Mesendoderm (in vitro differentiated cells): ENCODE measurements around the gene AP4E1.
"Not testable (repeated sequence)": the region's sequence is repeated elsewhere in the genome, so short reads cannot be mapped to it uniquely, and the experiment has no call there.

ENCODE experiments used
- DNase-seq: peaks from one replicate; pipeline ENCODE4 v3.0.0; 2013
- H2AK5ac ChIP-seq: 2 replicates; pipeline ENCODE4 v1.6.1; 2013; ENCODE audit warnings: low read length, inconsistent platforms
- H2BK120ac ChIP-seq: 2 replicates; pipeline ENCODE4 v1.6.1; 2013; ENCODE audit warnings: low read depth, mild to moderate bottlenecking, low read length, moderate library complexity, mixed read lengths
- H2BK15ac ChIP-seq: replicated peaks from 2 replicates; pipeline ENCODE4 v1.6.1; 2013; ENCODE audit warnings: low read depth, mild to moderate bottlenecking, moderate library complexity
- H2BK5ac ChIP-seq: 2 replicates; pipeline ENCODE4 v1.6.1; 2013; ENCODE audit warnings: low read length, inconsistent platforms
- H3K18ac ChIP-seq: 2 replicates; pipeline ENCODE4 v1.6.1; 2013; ENCODE audit warnings: mild to moderate bottlenecking, low read length, mixed read lengths
- H3K23ac ChIP-seq: one replicate; pipeline ENCODE4 v1.6.1; 2013; ENCODE audit warnings: low read length
- H3K27ac ChIP-seq: 2 replicates; pipeline ENCODE4 v1.5.1; 2013; ENCODE audit warnings: low read depth, mild to moderate bottlenecking, inconsistent platforms, low read length, moderate library complexity
- H3K27me3 ChIP-seq: 2 replicates; pipeline ENCODE4 v1.6.1; 2013; ENCODE audit warnings: low read length, control low read depth, mild to moderate bottlenecking, inconsistent platforms; ENCODE audit not compliant: insufficient read depth, poor library complexity
- H3K36me3 ChIP-seq: 2 replicates; pipeline ENCODE4 v1.6.1; 2013; ENCODE audit warnings: low read length, inconsistent platforms; ENCODE audit not compliant: control insufficient read depth, insufficient read depth
- H3K4ac ChIP-seq: one replicate; pipeline ENCODE4 v1.6.1; 2013; ENCODE audit warnings: low read depth, mild to moderate bottlenecking, low read length, moderate library complexity
- H3K4me1 ChIP-seq: 2 replicates; pipeline ENCODE4 v1.6.1; 2013; ENCODE audit warnings: low read depth, low read length, inconsistent platforms; ENCODE audit not compliant: control insufficient read depth
- H3K4me2 ChIP-seq: 2 replicates; pipeline ENCODE4 v1.6.1; 2013; ENCODE audit warnings: low read length
- H3K4me3 ChIP-seq: 2 replicates; pipeline ENCODE4 v1.5.1; 2013; ENCODE audit warnings: mild to moderate bottlenecking, low read length
- H3K56ac ChIP-seq: one replicate; pipeline ENCODE4 v1.6.1; 2013; ENCODE audit warnings: low read length
- H3K79me1 ChIP-seq: 2 replicates; pipeline ENCODE4 v1.6.1; 2013; ENCODE audit warnings: low read length, inconsistent platforms
- H3K79me2 ChIP-seq: 2 replicates; pipeline ENCODE4 v1.6.1; 2013; ENCODE audit warnings: mild to moderate bottlenecking, low read length; ENCODE audit not compliant: control insufficient read depth, insufficient read depth
- H3K9ac ChIP-seq: 2 replicates; pipeline ENCODE4 v1.6.1; 2013; ENCODE audit warnings: low read length, inconsistent platforms
- H4K5ac ChIP-seq: one replicate; pipeline ENCODE4 v1.6.1; 2013; ENCODE audit warnings: low read length
- H4K8ac ChIP-seq: one replicate; pipeline ENCODE4 v1.6.1; 2013; ENCODE audit warnings: low read depth, mild to moderate bottlenecking, control low read depth, low read length, moderate library complexity
- WGBS: extraction: QIAGEN DNeasy Blood & Tissue Kit; methylation state at CpG from one replicate; pipeline ENCODE4 v1.1.7; 2013; ENCODE audit warnings: low lambda C conversion rate, missing lambda C conversion rate; ENCODE audit not compliant: insufficient coverage; ENCODE audit errors: extremely low coverage; 5-methylcytosine and 5-hydroxymethylcytosine counted together

The AP4E1 gene

GRCh38 chr15:51025454-51025846 is 117.0 kb downstream of the AP4E1 start:
- Histone ChIP-seq H2BK5ac (no peak overlapping the region), H3K4me3 (no peak overlapping the region), H2BK120ac (no peak overlapping the region), H4K5ac (no peak overlapping the region), H3K4me2 (no peak overlapping the region), H4K8ac (no peak overlapping the region), H3K4me1 (no peaks in the 10 kb centered on the region), H3K27ac (no peak overlapping the region), H3K56ac (no peak overlapping the region), H3K23ac (no peak overlapping the region), H2AK5ac (no peak overlapping the region), H2BK15ac (no peak overlapping the region), H3K18ac (no peak overlapping the region), H3K36me3 (no peaks in the 10 kb centered on the region), H3K79me1 (no peaks in the 10 kb centered on the region), H3K4ac (no peak overlapping the region), H3K79me2 (no peaks in the 10 kb centered on the region), H3K27me3 (no peaks in the 10 kb centered on the region), H3K9ac (no peak overlapping the region)
- no CpG with 5 or more reads among the region's 3 CpGs for WGBS
- DNase-seq = no peak

- no peak overlapping the region for H2BK120ac ChIP-seq
- H4K8ac ChIP-seq = no peak overlapping the region
- no peak overlapping the region for H3K9ac ChIP-seq
- no peak overlapping the region for H3K56ac ChIP-seq
- H3K18ac ChIP-seq = no peak overlapping the region
- no peak overlapping the region for H3K4me3 ChIP-seq
- no peak for DNase-seq
- no peak overlapping the region for H3K23ac ChIP-seq
- no peaks in the 10 kb centered on the region for H3K27me3 ChIP-seq
- no peak overlapping the region for H3K27ac ChIP-seq
- no peak overlapping the region for H2BK15ac ChIP-seq
- H2AK5ac ChIP-seq = no peak overlapping the region
- no peaks in the 10 kb centered on the region for H3K36me3 ChIP-seq
- H3K4me1 ChIP-seq = no peaks in the 10 kb centered on the region
- no peaks in the 10 kb centered on the region for H3K79me2 ChIP-seq
- no peak overlapping the region for H3K4me2 ChIP-seq
- H4K5ac ChIP-seq = no peak overlapping the region
- H3K79me1 ChIP-seq = no peaks in the 10 kb centered on the region
- no peak overlapping the region for H2BK5ac ChIP-seq
- no peak overlapping the region for H3K4ac ChIP-seq
- no CpG with 5 or more reads among the region's 6 CpGs for WGBS
These were observed 122.3 kb downstream of the AP4E1 start for GRCh38 chr15:51030649-51031316.

GRCh38 chr15:51037474-51037873 is 129.0 kb downstream of the AP4E1 start:
- WGBS = no CpG with 5 or more reads among the region's 13 CpGs
- H3K4me2 ChIP-seq, H3K79me2 ChIP-seq, H3K27me3 ChIP-seq, H3K4ac ChIP-seq, H3K18ac ChIP-seq, DNase-seq, H3K4me1 ChIP-seq, H3K9ac ChIP-seq, H3K23ac ChIP-seq, H3K79me1 ChIP-seq, H2BK120ac ChIP-seq, H2AK5ac ChIP-seq, H3K27ac ChIP-seq, H2BK5ac ChIP-seq, H2BK15ac ChIP-seq, H3K4me3 ChIP-seq, H3K36me3 ChIP-seq, H4K8ac ChIP-seq: not testable (repeated sequence)
- H3K56ac ChIP-seq = peak overlapping the region; percentile 54
- H4K5ac ChIP-seq = peak overlapping the region; percentile 94

GRCh38 chr15:51038162-51038973 is 129.9 kb downstream of the AP4E1 start:
- H4K8ac ChIP-seq = no peak overlapping the region
- DNase-seq = no peak
- H3K79me1 ChIP-seq = no peaks in the 10 kb centered on the region
- no peak overlapping the region for H3K4me2 ChIP-seq
- H3K56ac ChIP-seq = peak overlapping the region; percentile 1
- H3K4ac ChIP-seq = peak overlapping the region; percentile 39
- H3K4me1 ChIP-seq = no peaks in the 10 kb centered on the region
- H3K18ac ChIP-seq = no peak overlapping the region
- no peak overlapping the region for H2BK5ac ChIP-seq
- H2BK15ac ChIP-seq = no peak overlapping the region
- no peaks in the 10 kb centered on the region for H3K36me3 ChIP-seq
- no peak overlapping the region for H3K27ac ChIP-seq
- no peak overlapping the region for H4K5ac ChIP-seq
- no peak overlapping the region for H3K4me3 ChIP-seq
- no CpG with 5 or more reads among the region's 7 CpGs for WGBS
- no peaks in the 10 kb centered on the region for H3K79me2 ChIP-seq
- no peaks in the 10 kb centered on the region for H3K27me3 ChIP-seq
- H2AK5ac ChIP-seq = no peak overlapping the region
- H3K23ac ChIP-seq = no peak overlapping the region
- no peak overlapping the region for H3K9ac ChIP-seq
- no peak overlapping the region for H2BK120ac ChIP-seq

- Histone ChIP-seq H3K4me2 (no peak overlapping the region), H2BK120ac (no peak overlapping the region), H3K4ac (no peak overlapping the region), H3K9ac (no peak overlapping the region), H2BK5ac (no peak overlapping the region), H3K79me1 (no peaks in the 10 kb centered on the region), H4K8ac (no peak overlapping the region), H3K56ac (no peak overlapping the region), H2BK15ac (no peak overlapping the region), H3K36me3 (no peaks in the 10 kb centered on the region), H3K27ac (no peak overlapping the region), H3K4me1 (peaks cover 4% of the 10 kb centered on the region), H4K5ac (no peak overlapping the region), H3K23ac (no peak overlapping the region), H3K79me2 (no peaks in the 10 kb centered on the region), H3K4me3 (no peak overlapping the region), H3K18ac (no peak overlapping the region), H2AK5ac (no peak overlapping the region), H3K27me3 (no peaks in the 10 kb centered on the region)
- no peak for DNase-seq
- WGBS = no CpG with 5 or more reads among the region's 2 CpGs
These were observed 130.5 kb downstream of the AP4E1 start for GRCh38 chr15:51038974-51039319.
